ENCODE results near the gene EXOC3. TPM values are rescaled to one million over a fixed set of nuclear protein-coding genes. Genes with fewer than 3 reads are reported as not detected.

Gene EXOC3
- 10 to 100 TPM; 39.1 to 54.6 (median 42.8) TPM for total RNA-seq

- Histone ChIP-seq H3K4me3 (peak within 1 kb of the TSS; percentile 73 to 94 (median 84)), H3K27ac (peak within 1 kb of the TSS; percentile 86 to 94 (median 90)), H3K4me1 (peaks cover 20 to 52% (median 36%) of the 10 kb centered on the region in 3 donors), H3K36me3 (peaks cover 7 to 23% (median 8%) of the 10 kb centered on the region in 3 donors), H3K9me3 (no peaks in the 10 kb centered on the region), H3K27me3 (no peaks in the 10 kb centered on the region)
- intact Hi-C loops (cut with DNase I) = loop anchor here (10.0 kb wide), 1 partner anchor 172 kb away; the partner anchor contains the start of gene CEP72
- TF ChIP-seq POLR2A (IDR thresholded peaks at IDR 0.05) (peak in 2 of 4 donors; percentile 39 to 66), CTCF (IDR thresholded peaks at IDR 0.05) (no peak)
- DNase-seq = no peak
- WGBS, 2 donors = 1 to 5% methylated on average over 16 to 19 of the region's 73 CpGs
Observed at GRCh38 chr5:442335-443238, at the start of gene EXOC3. Gene EXOC3, plus strand, starts transcription at chr5:443176. Its CDS starts 3,030 bp downstream, at chr5:446206.

GRCh38 chr5:393846-394275 is 49.1 kb upstream of the EXOC3 start:
- intact Hi-C loops (cut with DNase I) = no loop called here
- TF ChIP-seq CTCF (IDR thresholded peaks at IDR 0.05) (no peak), POLR2A (IDR thresholded peaks at IDR 0.05) (no peak)
- Histone ChIP-seq H3K27ac (peak overlapping the region in 1 of 4 donors; percentile 10), H3K27me3 (peaks cover 0 to 29% (median 0%) of the 10 kb centered on the region in 4 donors), H3K9me3 (no peaks in the 10 kb centered on the region), H3K36me3 (no peaks in the 10 kb centered on the region), H3K4me3 (no peak overlapping the region), H3K4me1 (peaks cover 0 to 44% (median 2%) of the 10 kb centered on the region in 3 donors)
- no peak for DNase-seq
- 85 to 86% methylated on average over 10 of the region's 10 CpGs for WGBS, 2 donors

- Histone ChIP-seq H3K36me3 (no peaks in the 10 kb centered on the region), H3K27me3 (peaks cover 0 to 29% (median 0%) of the 10 kb centered on the region in 4 donors), H3K27ac (peak overlapping the region; percentile 64 to 77 (median 70)), H3K4me1 (peaks cover 5 to 52% (median 10%) of the 10 kb centered on the region in 3 donors), H3K4me3 (no peak overlapping the region), H3K9me3 (no peaks in the 10 kb centered on the region)
- 68 to 84% methylated on average over 7 to 14 of the region's 18 CpGs for WGBS, 2 donors
- DNase-seq = no peak
- TF ChIP-seq POLR2A (IDR thresholded peaks at IDR 0.05) = no peak
- TF ChIP-seq CTCF (IDR thresholded peaks at IDR 0.05) = no peak
- intact Hi-C loops (cut with DNase I) = no loop called here
Observed at GRCh38 chr5:394671-395155, 48.3 kb upstream of the EXOC3 start.

GRCh38 chr5:395156-395920 is 47.6 kb upstream of the EXOC3 start:
- WGBS, 2 donors = 65 to 83% methylated on average over 1 to 10 of the region's 21 CpGs
- H3K27ac ChIP-seq = peak overlapping the region; percentile 64 to 77 (median 70)
- no peak for TF ChIP-seq CTCF (IDR thresholded peaks at IDR 0.05)
- TF ChIP-seq POLR2A (IDR thresholded peaks at IDR 0.05) = no peak

More at GRCh38 chr5:395156-395920, 47.6 kb upstream of the EXOC3 start:
- Histone ChIP-seq H3K9me3 (no peaks in the 10 kb centered on the region), H3K4me3 (no peak overlapping the region), H3K36me3 (no peaks in the 10 kb centered on the region), H3K27me3 (peaks cover 0 to 36% (median 0%) of the 10 kb centered on the region in 4 donors), H3K4me1 (peaks cover 5 to 58% (median 12%) of the 10 kb centered on the region in 3 donors)
- intact Hi-C loops (cut with DNase I) = no loop called here
- DNase-seq = no peak
